ENCODE measurements around the gene RBP3. TPM values are rescaled to one million over a fixed set of nuclear protein-coding genes. Genes with fewer than 3 reads are reported as not detected.

Gene RBP3
- polyA plus RNA-seq, 1 donor, result 0.12 TPM

DNA sequence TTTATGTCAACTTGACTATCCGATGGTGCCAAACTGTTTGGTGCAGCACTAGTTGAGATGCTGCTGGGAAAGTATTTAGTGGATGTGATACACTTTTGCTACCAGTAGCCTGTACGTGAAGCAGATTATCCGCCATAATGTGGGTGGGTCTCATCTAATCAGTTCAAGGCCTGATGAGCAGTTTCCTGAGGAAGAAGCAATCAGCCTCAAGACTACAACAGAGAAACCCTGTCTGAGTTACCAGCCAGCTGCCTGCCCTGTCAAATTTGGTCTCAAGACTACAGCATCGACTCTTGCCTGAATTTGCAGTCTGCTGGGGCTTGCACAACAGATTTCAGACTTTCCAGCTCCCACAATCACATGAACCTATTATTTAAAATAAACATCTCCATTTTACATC, 10.9 kb upstream of the RBP3 start:
- DNase-seq, result no peak

DNA sequence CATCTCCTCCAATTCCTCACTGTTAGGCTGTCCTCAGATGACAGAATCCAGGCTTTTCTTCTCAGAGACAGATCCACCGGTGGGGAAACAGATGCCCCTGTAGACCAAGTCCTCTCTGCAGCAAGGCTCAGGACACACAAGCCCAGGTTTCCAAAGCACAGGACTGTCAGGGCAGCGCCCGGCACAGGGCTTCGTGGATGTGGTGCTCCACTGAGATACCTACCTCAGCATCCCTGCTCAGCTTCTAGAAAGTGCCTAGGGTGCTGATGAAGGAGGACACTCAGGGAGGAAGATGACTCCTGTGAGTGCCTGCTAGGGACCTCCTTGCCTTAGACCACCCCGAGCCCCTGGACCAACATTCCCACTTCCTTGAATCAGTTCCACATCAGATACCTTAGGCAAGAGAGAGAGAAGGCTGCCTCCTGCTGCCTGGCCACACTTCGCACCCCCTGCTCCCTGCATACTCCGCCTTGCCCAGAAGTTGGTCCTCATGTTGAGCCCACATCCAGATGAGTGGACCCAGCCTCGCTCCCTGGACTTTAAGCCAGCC, 8.9 kb upstream of the RBP3 start:
- no peak for DNase-seq

DNA sequence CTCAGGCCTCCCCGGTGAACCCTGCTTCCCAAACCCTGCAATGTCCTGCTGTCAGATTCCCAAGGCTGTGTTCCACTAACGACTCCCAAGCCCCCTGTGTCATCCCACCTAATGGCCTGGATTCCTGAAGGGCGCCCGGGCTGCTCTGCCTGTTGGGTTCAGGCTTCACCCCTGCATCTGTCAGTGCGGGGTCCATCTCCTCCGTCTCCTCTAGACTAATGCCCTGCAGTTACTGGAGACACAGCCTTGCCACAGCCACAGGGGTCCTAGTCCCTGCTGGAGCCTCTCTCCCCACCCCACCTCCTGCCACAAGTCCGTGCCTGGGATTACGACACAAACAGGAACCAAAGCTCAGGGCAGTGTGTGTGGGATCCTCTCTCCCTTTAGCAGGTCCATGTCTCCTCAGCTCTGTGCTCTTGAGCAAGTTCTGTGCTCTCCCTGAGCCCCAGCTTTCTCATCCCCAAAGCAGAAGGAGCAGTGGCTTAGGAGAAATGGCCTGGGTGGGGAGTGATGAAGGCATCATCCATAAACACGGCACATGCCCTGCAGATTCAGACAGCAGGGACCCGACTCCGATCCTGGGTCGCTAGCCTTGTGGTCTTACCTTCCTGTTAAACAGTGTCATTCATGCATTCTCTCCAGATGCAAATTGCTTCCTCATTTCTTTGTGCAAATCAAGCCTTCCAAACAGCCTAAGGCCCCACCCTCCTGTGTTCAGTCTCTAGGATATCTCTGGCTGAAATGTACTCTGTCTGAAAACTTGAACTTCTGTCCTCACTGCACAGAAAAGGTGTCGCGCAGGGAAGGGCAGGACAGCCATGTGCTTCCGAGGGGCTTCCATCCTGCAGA, 8.2 kb upstream of the RBP3 start:
- DNase-seq, result no peak

DNA sequence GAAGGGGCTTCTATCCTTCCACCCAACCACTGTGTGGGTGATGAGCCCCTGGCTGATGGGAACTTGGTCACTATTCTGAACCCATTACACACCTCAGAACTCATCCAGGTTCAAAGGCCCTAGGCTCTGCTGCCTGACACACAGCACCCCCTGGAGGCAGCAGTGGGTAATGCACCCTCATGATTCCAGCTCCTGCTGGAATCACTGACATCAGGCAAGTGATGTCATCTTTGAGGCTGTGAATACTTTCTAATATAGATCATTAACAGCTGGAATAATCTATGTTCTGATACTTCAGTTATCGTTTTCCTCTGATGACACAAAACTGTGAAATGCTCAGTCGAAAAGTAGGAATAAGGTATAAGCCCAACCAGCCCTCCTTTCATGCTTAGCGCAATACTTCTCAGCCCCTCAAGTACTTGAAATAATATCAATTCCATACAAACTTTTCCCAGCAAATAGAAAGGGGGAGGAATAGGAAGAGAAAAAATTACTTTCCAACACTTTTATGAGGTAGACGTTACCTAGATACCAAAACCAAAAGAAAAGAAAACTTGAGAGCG, 7.5 kb upstream of the RBP3 start:
- peak; percentile 17 for DNase-seq

DNA sequence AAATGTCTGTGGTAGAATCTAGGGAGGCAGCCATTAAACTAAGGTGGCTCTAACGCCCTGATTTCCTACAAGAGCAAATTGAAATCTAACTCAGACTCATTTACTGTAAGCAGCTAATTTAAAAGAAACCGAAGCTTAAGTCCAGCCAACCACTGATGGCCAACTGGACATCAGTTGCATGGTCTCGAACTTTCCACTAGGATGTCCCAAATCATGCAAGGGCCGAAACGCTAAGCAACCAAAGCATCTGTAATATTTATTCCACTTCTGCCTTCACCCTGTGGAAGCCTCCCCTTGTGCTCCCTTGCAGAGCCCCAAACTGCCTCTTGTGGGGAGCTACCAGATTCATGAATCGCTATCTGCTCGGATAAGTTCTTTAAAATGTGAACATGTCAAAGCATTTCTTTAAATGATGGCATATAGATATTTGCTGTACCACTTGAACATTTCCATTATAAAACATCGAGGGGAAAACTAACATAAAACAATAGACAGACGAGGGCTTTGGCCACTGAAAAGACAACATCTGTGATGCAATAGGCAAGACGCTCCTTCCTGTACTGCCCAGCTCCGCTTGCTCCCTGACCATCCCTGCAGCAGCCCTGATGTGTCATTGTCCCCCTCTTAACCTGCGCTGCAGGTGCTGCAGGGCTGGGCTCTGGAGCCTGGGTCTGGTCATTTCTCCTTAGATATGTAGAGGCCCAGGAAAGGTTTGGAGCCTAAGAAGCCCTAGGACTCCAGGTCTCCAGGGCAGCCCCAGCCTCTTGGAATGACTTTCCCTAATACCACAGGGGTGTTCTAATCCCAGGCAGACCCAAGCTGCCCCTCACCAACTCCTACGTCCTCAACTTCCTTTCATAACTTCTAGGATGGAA, 2.9 kb upstream of the RBP3 start:
- DNase-seq, result no peak

DNA sequence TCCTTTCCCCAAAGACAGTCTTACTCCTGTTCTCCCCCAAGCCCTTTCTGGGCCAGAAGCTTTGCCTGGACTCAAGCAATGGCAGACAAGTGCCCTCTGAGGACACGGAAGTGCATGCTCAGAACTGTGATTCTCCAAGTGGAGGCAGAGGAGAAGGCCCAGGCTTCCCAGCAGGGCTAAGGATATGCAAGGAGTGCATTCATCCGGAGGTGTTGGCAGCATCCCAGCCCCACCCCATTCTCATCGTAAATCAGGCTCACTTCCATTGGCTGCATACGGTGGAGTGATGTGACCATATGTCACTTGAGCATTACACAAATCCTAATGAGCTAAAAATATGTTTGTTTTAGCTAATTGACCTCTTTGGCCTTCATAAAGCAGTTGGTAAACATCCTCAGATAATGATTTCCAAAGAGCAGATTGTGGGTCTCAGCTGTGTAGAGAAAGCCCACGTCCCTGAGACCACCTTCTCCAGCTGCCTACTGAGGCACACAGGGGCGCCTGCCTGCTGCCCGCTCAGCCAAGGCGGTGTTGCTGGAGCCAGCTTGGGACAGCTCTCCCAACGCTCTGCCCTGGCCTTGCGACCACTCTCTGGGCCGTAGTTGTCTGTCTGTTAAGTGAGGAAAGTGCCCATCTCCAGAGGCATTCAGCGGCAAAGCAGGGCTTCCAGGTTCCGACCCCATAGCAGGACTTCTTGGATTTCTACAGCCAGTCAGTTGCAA, 1.4 kb upstream of the RBP3 start:
- no peak for DNase-seq

DNA sequence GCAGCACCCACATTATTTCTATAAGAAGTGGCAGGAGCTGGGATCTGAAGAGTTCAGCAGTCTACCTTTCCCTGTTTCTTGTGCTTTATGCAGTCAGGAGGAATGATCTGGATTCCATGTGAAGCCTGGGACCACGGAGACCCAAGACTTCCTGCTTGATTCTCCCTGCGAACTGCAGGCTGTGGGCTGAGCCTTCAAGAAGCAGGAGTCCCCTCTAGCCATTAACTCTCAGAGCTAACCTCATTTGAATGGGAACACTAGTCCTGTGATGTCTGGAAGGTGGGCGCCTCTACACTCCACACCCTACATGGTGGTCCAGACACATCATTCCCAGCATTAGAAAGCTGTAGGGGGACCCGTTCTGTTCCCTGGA, 874 bp upstream of the RBP3 start:
- DNase-seq, result no peak

DNA sequence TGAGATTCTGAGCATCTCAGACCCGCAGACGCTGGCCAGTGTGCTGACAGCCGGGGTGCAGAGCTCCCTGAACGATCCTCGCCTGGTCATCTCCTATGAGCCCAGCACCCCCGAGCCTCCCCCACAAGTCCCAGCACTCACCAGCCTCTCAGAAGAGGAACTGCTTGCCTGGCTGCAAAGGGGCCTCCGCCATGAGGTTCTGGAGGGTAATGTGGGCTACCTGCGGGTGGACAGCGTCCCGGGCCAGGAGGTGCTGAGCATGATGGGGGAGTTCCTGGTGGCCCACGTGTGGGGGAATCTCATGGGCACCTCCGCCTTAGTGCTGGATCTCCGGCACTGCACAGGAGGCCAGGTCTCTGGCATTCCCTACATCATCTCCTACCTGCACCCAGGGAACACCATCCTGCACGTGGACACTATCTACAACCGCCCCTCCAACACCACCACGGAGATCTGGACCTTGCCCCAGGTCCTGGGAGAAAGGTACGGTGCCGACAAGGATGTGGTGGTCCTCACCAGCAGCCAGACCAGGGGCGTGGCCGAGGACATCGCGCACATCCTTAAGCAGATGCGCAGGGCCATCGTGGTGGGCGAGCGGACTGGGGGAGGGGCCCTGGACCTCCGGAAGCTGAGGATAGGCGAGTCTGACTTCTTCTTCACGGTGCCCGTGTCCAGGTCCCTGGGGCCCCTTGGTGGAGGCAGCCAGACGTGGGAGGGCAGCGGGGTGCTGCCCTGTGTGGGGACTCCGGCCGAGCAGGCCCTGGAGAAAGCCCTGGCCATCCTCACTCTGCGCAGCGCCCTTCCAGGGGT, 703 bp downstream of the RBP3 start:
- DNase-seq, result no peak

DNA sequence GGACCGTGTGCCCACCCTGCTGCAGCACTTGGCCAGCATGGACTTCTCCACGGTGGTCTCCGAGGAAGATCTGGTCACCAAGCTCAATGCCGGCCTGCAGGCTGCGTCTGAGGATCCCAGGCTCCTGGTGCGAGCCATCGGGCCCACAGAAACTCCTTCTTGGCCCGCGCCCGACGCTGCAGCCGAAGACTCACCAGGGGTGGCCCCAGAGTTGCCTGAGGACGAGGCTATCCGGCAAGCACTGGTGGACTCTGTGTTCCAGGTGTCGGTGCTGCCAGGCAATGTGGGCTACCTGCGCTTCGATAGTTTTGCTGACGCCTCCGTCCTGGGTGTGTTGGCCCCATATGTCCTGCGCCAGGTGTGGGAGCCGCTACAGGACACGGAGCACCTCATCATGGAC, 1.4 kb downstream of the RBP3 start:
- DNase-seq, result no peak

DNA sequence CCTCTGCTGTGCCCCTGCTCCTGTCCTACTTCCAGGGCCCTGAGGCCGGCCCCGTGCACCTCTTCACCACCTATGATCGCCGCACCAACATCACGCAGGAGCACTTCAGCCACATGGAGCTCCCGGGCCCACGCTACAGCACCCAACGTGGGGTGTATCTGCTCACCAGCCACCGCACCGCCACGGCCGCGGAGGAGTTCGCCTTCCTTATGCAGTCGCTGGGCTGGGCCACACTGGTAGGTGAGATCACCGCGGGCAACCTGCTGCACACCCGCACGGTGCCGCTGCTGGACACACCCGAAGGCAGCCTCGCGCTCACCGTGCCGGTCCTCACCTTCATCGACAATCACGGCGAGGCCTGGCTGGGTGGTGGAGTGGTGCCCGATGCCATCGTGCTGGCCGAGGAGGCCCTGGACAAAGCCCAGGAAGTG, 1.8 kb downstream of the RBP3 start:
- DNase-seq, result no peak

DNA sequence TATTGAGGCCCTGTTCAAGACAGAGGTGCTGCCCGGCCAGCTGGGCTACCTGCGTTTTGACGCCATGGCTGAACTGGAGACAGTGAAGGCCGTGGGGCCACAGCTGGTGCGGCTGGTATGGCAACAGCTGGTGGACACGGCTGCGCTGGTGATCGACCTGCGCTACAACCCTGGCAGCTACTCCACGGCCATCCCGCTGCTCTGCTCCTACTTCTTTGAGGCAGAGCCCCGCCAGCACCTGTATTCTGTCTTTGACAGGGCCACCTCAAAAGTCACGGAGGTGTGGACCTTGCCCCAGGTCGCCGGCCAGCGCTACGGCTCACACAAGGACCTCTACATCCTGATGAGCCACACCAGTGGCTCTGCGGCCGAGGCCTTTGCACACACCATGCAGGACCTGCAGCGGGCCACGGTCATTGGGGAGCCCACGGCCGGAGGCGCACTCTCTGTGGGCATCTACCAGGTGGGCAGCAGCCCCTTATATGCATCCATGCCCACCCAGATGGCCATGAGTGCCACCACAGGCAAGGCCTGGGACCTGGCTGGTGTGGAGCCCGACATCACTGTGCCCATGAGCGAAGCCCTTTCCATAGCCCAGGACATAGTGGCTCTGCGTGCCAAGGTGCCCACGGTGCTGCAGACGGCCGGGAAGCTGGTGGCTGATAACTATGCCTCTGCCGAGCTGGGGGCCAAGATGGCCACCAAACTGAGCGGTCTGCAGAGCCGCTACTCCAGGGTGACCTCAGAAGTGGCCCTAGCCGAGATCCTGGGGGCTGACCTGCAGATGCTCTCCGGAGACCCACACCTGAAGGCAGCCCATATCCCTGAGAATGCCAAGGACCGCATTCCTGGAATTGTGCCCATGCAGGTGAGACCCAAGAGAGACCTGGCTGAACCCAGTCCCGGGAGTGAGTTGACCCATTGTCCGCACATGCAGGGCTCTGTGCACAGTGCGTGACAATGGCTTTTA, 2.8 kb downstream of the RBP3 start:
- DNase-seq, result no peak

DNA sequence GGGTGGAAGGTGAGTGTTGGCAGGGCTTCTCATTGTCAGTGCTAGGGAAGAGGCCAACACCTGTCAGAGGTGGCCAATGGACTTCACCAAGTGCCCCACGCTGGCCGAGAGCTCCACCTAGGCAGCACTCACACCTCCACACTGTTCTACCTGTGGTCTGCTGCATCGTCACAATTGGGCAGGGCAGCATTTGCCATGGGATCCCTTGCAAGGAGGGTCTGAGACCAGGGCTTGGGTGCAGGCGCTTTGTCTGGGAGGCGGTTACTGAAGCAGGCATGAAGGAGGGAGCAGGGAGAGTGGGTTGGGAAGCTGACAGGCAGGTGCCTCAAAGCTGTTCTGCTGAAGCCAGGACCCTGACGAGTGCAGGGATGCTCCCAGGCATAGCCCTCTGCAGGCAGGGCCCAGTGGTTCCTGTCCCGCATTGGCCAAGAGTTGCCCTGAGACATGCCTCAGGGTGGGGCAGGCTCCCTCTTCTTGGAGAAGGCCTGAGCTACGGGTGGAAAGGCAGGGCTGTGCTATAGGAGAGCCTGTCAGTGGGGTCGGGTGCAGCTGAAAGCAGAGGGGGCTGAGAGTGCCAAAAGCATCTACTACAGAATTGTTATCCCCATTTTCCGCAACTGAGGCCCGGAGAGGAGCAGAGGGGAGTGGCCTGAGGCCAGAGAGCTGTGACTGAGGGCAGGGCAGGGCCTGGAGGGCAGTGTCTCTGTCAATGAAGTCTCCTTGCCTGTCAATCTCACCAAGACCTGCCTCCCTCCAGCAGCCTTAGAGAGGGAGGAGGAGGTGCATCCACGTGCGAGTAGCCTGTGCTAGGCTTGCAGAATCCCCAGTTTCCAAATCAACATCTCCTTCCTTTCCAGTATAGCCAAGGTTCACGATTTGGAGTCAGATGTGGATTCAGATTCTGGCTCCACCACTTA, 4.0 kb downstream of the RBP3 start:
- no peak for DNase-seq

DNA sequence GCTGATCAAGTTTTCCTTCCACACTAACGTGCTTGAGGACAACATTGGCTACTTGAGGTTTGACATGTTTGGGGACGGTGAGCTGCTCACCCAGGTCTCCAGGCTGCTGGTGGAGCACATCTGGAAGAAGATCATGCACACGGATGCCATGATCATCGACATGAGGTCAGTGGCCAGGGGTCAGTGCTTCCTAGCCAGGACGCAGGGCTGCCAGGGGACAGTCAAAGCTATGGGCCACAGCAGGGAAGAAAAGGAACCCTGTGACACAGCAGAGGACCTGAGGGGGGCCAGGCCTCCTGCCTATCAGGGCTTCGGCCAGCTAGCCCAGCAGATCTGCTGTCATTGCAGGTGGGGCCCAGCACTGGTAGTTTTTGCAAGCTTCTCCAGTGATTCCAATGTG, 5.2 kb downstream of the RBP3 start:
- DNase-seq, result no peak

DNA sequence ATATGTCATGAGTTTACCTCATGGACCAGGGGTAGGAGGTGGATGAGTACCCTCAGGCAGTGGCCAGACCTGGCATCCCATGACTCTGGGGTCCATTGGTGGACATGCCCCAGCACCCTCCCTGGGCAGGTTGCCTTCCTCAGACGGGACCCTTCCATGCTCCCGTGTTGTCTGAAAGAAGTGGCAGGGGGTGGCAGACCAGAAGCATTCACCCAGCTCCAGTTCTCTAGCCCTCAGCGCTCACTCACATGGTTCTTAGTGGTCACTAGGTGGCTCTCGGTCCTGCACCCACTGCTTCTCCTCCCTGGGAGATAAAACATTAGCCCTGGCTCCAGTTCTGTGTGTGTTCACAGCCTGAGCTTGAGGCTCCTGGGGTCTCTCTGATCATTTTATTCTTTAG, 6.0 kb downstream of the RBP3 start:
- DNase-seq, result no peak

DNA sequence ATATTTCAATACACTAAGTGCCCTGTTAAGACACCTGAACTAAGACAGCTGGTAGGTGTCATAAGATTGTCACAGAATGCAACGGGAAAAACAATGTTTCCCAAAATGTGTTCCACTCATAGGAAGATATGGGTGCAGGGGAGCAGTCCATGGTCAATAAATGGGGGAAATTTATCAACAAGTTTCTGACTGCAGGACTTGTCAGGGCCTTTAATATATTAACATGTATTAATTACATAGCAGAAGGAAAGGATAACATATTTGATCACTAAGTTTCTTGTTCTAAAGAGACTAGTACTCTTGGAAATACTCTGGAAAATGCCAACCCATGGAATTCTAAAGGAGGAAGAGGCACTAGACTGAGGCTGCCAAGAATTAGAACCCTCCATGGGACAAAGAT, 6.7 kb downstream of the RBP3 start:
- no peak for DNase-seq

DNA sequence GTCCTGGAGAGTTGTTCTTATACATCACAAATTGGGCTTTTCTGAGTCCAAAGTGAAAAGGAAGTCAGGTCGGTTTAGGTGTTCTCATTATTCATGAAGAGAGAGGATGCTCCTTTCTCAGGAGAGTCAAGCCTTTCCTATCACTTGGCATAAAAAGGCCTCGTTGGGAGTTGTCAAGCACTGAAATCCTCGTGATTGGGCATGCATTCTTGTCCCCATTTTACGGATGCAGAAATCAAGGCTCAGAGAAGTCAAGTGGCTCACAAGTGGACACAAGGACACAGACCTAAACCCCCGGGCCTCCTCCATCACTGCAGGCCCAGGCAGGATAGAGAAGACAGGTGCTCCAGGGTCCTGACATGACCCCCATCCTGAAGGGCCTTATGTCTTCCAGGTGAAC, 8.5 kb downstream of the RBP3 start:
- DNase-seq, result no peak

DNA sequence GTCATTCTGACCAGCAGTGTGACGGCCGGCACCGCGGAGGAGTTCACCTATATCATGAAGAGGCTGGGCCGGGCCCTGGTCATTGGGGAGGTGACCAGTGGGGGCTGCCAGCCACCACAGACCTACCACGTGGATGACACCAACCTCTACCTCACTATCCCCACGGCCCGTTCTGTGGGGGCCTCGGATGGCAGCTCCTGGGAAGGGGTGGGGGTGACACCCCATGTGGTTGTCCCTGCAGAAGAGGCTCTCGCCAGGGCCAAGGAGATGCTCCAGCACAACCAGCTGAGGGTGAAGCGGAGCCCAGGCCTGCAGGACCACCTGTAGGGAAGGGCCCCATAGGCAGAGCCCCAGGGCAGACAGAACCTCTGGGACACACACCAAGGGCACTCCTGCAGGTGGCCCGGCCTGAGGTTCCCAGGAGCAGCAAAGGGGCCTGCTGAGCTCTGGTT, 9.0 kb downstream of the RBP3 start:
- DNase-seq, result no peak

DNA sequence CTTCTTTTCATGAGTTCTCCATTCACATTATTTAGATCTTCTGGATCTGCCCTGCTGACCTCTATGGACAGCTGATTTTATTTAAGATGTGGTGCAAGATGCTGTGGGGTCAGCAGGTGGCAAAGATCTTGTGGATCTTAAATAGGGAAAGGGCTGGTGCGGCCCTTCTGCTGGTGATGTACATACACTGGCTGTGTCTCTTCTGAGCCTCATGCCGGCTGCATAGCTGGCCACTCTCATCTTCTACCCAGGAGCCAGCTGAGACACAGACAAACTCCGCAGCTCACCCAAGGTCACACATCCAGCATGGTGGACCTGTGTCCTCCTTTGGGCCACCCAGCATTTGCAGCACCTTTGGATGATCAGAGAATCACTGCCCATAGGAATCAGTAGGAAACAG, 9.7 kb downstream of the RBP3 start:
- no peak for DNase-seq

DNA sequence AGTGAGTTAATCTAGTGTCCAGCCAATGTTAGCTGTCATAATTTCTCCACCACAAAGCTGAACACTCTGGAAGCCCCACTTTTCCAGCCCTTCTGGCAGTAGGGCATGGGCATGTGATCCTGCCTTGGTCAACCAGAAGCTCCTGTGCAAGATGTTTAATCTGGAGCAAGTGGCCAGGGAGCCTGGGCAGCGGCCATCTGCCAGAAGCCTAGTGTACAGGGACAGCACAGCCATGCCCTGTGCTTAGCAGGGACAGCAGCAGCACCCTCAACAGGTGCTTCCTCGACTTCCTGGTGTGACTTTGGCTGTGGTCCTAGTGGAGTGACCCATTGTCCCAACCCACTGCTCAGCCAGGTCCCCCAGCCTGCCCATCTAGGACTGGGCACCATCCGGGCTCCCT, 10.3 kb downstream of the RBP3 start:
- no peak for DNase-seq
